Type B pancreatic cell (in vitro differentiated cells): Measurements from ENCODE around the gene TLNRD1. TPM values are rescaled to one million over a fixed set of nuclear protein-coding genes. Genes with fewer than 3 reads are reported as not detected.

Experiments
- DNase-seq: peaks from one replicate; pipeline ENCODE4 v3.0.0; 2021; ENCODE audit warnings: mixed read lengths; ENCODE audit not compliant: unreplicated experiment; ENCODE audit errors: extremely low spot score
- H3K27ac Mint-ChIP-seq: 2 replicates; pipeline ENCODE4 v1.8.0; 2021; ENCODE audit warnings: mild to moderate bottlenecking, mixed read lengths
- H3K27me3 Mint-ChIP-seq: 2 replicates; pipeline ENCODE4 v1.8.0; 2021; ENCODE audit warnings: mixed read lengths
- H3K36me3 Mint-ChIP-seq: 2 replicates; pipeline ENCODE4 v1.8.0; 2021; ENCODE audit warnings: mixed read lengths
- H3K4me1 Mint-ChIP-seq: one replicate; pipeline ENCODE4 v1.8.0; 2021; ENCODE audit warnings: mixed read lengths; ENCODE audit not compliant: unreplicated experiment
- H3K4me3 Mint-ChIP-seq: 2 replicates; pipeline ENCODE4 v1.8.0; 2021; ENCODE audit warnings: mild to moderate bottlenecking, mixed read lengths
- H3K9me3 Mint-ChIP-seq: 2 replicates; pipeline ENCODE4 v1.8.0; 2021; ENCODE audit warnings: mixed read lengths
- CTCF ChIP-seq: fragments of 200-600 bp; sonication (generic); conservative IDR thresholded peaks from 2 replicates; pipeline ENCODE4 v1.5.0; 2021; ENCODE audit warnings: antibody characterized with exemption, mild to moderate bottlenecking
- total RNA-seq: library from RNA; stranded (reverse); gene quantifications from 2 replicates; pipeline ENCODE4 v1.2.1, GENCODE V29; 2021; ENCODE audit warnings: low replicate concordance

TLNRD1 gene
- total RNA-seq, 1 donor from 2014 or later = 20.1 TPM

GRCh38 chr15:81040757-81041156 lies 40.0 kb downstream of the TLNRD1 start:
- no peak for TF ChIP-seq CTCF
- Mint-ChIP-seq H3K4me3 (no peak overlapping the region), H3K27me3 (no peaks in the 10 kb centered on the region), H3K27ac (no peak overlapping the region), H3K9me3 (no peaks in the 10 kb centered on the region), H3K36me3 (no peaks in the 10 kb centered on the region), H3K4me1 (peaks cover 11% of the 10 kb centered on the region)
- no peak for DNase-seq

GRCh38 chr15:81043281-81043934 lies 42.7 kb downstream of the TLNRD1 start:
- H3K27me3 Mint-ChIP-seq = peaks cover 3% of the 10 kb centered on the region
- H3K27ac Mint-ChIP-seq = no peak overlapping the region
- no peak overlapping the region for H3K4me3 Mint-ChIP-seq
- TF ChIP-seq CTCF = no peak
- no peaks in the 10 kb centered on the region for H3K9me3 Mint-ChIP-seq
- DNase-seq = no peak
- peaks cover 6% of the 10 kb centered on the region for H3K4me1 Mint-ChIP-seq
- no peaks in the 10 kb centered on the region for H3K36me3 Mint-ChIP-seq

DNA sequence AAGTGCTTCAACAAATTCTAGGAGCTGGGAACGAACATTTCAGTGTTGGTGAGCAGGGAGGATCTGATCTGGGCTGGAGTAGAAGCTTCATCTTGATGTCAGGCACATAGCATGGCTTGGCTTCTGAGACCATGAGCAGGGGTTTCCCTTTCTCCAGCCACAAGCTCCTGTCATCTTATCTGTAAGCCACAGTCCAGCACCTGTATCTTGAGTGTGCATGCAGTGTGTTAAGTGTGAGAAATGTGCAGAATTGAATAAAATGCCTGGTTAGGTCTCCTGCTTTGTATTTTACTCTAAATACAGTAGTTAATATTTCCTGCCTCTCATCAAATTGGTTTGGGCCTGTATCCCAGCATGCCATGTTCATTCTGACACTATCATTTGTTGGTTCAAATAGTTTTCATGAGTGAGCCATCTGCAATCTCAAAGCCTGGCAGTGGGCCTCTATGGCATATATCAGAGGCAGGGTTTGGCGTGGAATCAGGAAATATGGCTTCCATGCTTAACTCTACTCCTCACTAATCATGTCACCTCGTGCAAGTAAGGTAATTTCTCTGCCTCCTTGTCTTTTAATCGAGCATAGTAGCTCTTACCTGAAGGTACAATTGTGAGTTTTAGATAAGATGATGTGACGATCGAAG lies 43.3 kb downstream of the TLNRD1 start:
- Mint-ChIP-seq H3K27me3 (peaks cover 3% of the 10 kb centered on the region), H3K4me3 (no peak overlapping the region), H3K9me3 (no peaks in the 10 kb centered on the region)

DNA sequence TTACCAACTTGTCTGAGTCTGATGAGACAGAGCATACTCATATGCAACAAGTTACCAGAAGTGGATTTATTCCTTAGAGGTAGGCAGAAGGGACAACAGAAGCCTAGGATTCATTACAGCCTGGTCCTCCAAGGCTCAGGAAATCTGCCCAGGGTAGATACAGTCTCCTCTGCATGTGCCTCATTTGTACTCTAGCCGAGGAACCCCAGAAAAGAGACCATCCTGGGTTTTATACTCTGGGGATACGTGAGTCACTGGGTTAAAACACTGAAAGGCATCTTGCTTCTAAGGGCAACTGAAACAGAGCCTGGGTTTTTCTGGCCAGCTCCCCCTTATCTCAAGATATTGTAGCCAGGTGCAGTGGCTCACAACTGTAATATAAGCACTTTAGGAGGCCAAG lies 45.6 kb downstream of the TLNRD1 start:
- no peak for TF ChIP-seq CTCF
- Mint-ChIP-seq H3K27me3 (peaks cover 3% of the 10 kb centered on the region), H3K36me3 (no peaks in the 10 kb centered on the region), H3K9me3 (no peaks in the 10 kb centered on the region), H3K4me3 (no peak overlapping the region), H3K27ac (no peak overlapping the region), H3K4me1 (no peaks in the 10 kb centered on the region)
- DNase-seq = no peak

More for the DNA sequence above, 43.3 kb downstream of the TLNRD1 start:
- DNase-seq = no peak
- TF ChIP-seq CTCF = no peak
- no peak overlapping the region for H3K27ac Mint-ChIP-seq
- no peaks in the 10 kb centered on the region for H3K36me3 Mint-ChIP-seq
- H3K4me1 Mint-ChIP-seq = peaks cover 4% of the 10 kb centered on the region

GRCh38 chr15:81047928-81048327 lies 47.2 kb downstream of the TLNRD1 start:
- peaks cover 3% of the 10 kb centered on the region for H3K27me3 Mint-ChIP-seq
- H3K4me1 Mint-ChIP-seq = no peaks in the 10 kb centered on the region
- H3K36me3 Mint-ChIP-seq = no peaks in the 10 kb centered on the region
- TF ChIP-seq CTCF = no peak
- no peak overlapping the region for H3K27ac Mint-ChIP-seq
- H3K4me3 Mint-ChIP-seq = no peak overlapping the region
- DNase-seq = no peak
- no peaks in the 10 kb centered on the region for H3K9me3 Mint-ChIP-seq
